Endothelial cell of umbilical vein (primary cell): Measurements from ENCODE around the gene PNPLA1. TPM values are rescaled to one million over a fixed set of nuclear protein-coding genes. Genes with fewer than 3 reads are reported as not detected.

Experiments
- BruUV-seq: library from RNA; stranded (reverse); fragments of 400-500 nt; replicated peaks from 2 replicates; lab custom pipeline; 2021; lab: Mats Ljungman, UMichigan
- CTCF ChIA-PET: fragments of 300-600, 350-600 bp; sonication (Branson Sonifier 250); formaldehyde crosslinking; loops from one replicate; lab custom pipeline; 2021; ENCODE audit warnings: antibody characterized with exemption, inconsistent platforms; lab: Charles Lee
- POLR2A ChIA-PET: fragments of 300-600, 350-600 bp; sonication (Branson Sonifier 250); formaldehyde crosslinking; loops from one replicate; lab custom pipeline; 2021; ENCODE audit warnings: antibody characterized with exemption, inconsistent platforms; lab: Charles Lee
- DNase-seq: peaks from one replicate; pipeline ENCODE4 v3.0.0-alpha.2; 2011; ENCODE audit warnings: low read depth, low spot score
- FAIRE-seq: peaks from 2 replicates; lab custom pipeline; 2011; peaks lifted over from hg19 to GRCh38; lab: Jason Lieb, UNC
- H2AFZ ChIP-seq: 2 replicates; pipeline ENCODE4 v1.6.0; 2012; ENCODE audit warnings: low read depth, low read length, control low read depth, inconsistent platforms
- H3K27ac ChIP-seq: 2 replicates; pipeline ENCODE4 v1.5.1; 2011; ENCODE audit warnings: low read depth, mild to moderate bottlenecking, control low read depth, low read length, moderate library complexity; ENCODE audit not compliant: insufficient read depth
- H3K27me3 ChIP-seq, 2 experiments: 2 replicates each; pipeline versions ENCODE4 v1.6.0 to v1.6.1; 2011; ENCODE audit warnings: low read length in 2 of 2, mixed read lengths in 1 of 2; ENCODE audit not compliant: control insufficient read depth in 2 of 2, insufficient read depth in 2 of 2
- H3K36me3 ChIP-seq, 2 experiments: 2 replicates in 1 of 2; 3 replicates in 1 of 2; pipeline ENCODE4 v1.5.1; 2011; ENCODE audit warnings: low read length in 2 of 2, mild to moderate bottlenecking in 1 of 2, moderate library complexity in 1 of 2; ENCODE audit not compliant: control insufficient read depth in 2 of 2, insufficient read depth in 2 of 2; ENCODE audit errors: extremely low read depth in 1 of 2
- H3K4me1 ChIP-seq: 3 replicates; pipeline ENCODE4 v1.5.1; 2011; ENCODE audit warnings: mild to moderate bottlenecking, low read length; ENCODE audit not compliant: control insufficient read depth, insufficient read depth; ENCODE audit errors: extremely low read depth
- H3K4me2 ChIP-seq: 2 replicates; pipeline ENCODE4 v1.6.1; 2011; ENCODE audit warnings: low read length, control low read depth, mixed read lengths; ENCODE audit not compliant: insufficient read depth
- H3K4me3 ChIP-seq, 3 experiments: fragments of 200-600 bp in 1 of 3; sonication (generic), shearing (Covaris generic) in 1 of 3; replicated peaks in 1 of 3; 2 replicates each; pipeline ENCODE4 v1.5.1; 2011 to 2016; ENCODE audit warnings: control low read depth in 3 of 3, low read length in 3 of 3, mild to moderate bottlenecking in 2 of 3, inconsistent platforms in 1 of 3, low read depth in 1 of 3, moderate library complexity in 1 of 3; ENCODE audit not compliant: insufficient read depth in 1 of 3
- H3K79me2 ChIP-seq: 2 replicates; pipeline ENCODE4 v1.6.0; 2012; ENCODE audit warnings: low read length, inconsistent platforms; ENCODE audit not compliant: control insufficient read depth, insufficient read depth
- H3K9ac ChIP-seq: replicated peaks from 2 replicates; pipeline ENCODE3; 2011; ENCODE audit warnings: low read length, control low read depth; ENCODE audit not compliant: insufficient read depth; ENCODE audit errors: extremely low read depth
- H3K9me1 ChIP-seq: replicated peaks from 3 replicates; pipeline ENCODE4 v1.6.0; 2011; ENCODE audit warnings: mild to moderate bottlenecking, low read length; ENCODE audit not compliant: control insufficient read depth, insufficient read depth; ENCODE audit errors: extremely low read depth
- H3K9me3 ChIP-seq: replicated peaks from 2 replicates; pipeline ENCODE4 v1.5.1; 2012; ENCODE audit warnings: low read length, inconsistent platforms; ENCODE audit not compliant: control insufficient read depth, insufficient read depth
- H4K20me1 ChIP-seq: replicated peaks from 2 replicates; pipeline ENCODE3; 2011; ENCODE audit warnings: mild to moderate bottlenecking, low read length; ENCODE audit not compliant: control insufficient read depth, insufficient read depth; ENCODE audit errors: extremely low read depth
- EZH2 ChIP-seq: IDR thresholded peaks from 2 replicates; pipeline ENCODE4 v1.6.1; 2012; ENCODE audit warnings: borderline replicate concordance, low read depth, mild to moderate bottlenecking, moderate library complexity, low read length, inconsistent platforms; ENCODE audit not compliant: severe bottlenecking
- FOS ChIP-seq: IDR thresholded peaks from 2 replicates; pipeline ENCODE4 v1.6.1; 2011; ENCODE audit warnings: mild to moderate bottlenecking, low read length, moderate library complexity, borderline replicate concordance; ENCODE audit not compliant: insufficient read depth
- GATA2 ChIP-seq: IDR thresholded peaks from 2 replicates; pipeline ENCODE4 v1.7.0; 2011; ENCODE audit warnings: low read depth, mild to moderate bottlenecking, moderate library complexity, mixed read lengths, low read length; ENCODE audit not compliant: insufficient read length, insufficient read depth
- JUN ChIP-seq: IDR thresholded peaks from 2 replicates; pipeline ENCODE4 v1.6.1; 2011; ENCODE audit warnings: borderline replicate concordance, low read depth; ENCODE audit not compliant: insufficient read length, insufficient read depth
- MAX ChIP-seq: IDR thresholded peaks from 2 replicates; pipeline ENCODE4 v1.6.1; 2011; ENCODE audit not compliant: insufficient read depth, insufficient read length
- MYC ChIP-seq: IDR thresholded peaks from one replicate; pipeline ENCODE4 v1.6.1; 2011; ENCODE audit warnings: mild to moderate bottlenecking, low read depth, low read length
- POLR2A ChIP-seq: IDR thresholded peaks from 2 replicates; pipeline ENCODE4 v1.6.1; 2012; ENCODE audit warnings: low read depth, mild to moderate bottlenecking, control low read depth, low read length
- POLR2AphosphoS5 ChIP-seq: IDR thresholded peaks from 2 replicates; pipeline ENCODE4 v1.6.1; 2012; ENCODE audit warnings: low read depth, mild to moderate bottlenecking, control low read depth, low read length, moderate library complexity; ENCODE audit not compliant: insufficient read depth
- dilution Hi-C: fragments of 300-500 bp; cut with MboI; formaldehyde crosslinking; loops from one replicate; pipeline ENCODE4 v1.15.0; 2019; ENCODE audit warnings: low sequenced_read_pairs; ENCODE audit not compliant: extremely low pct_ligation_motif_present
- intact Hi-C: fragments of 100-400 bp; cut with micrococcal nuclease; formaldehyde crosslinking; loops from one replicate; pipeline ENCODE4 v1.10.0; 2022
- polyA plus RNA-seq, 4 experiments: library from polyadenylated mRNA; depleted of rRNA in 3 of 4; stranded (reverse) in 3 of 4; unstranded in 1 of 4; fragments of >200 nt; gene quantifications; 2 replicates each; pipeline versions ENCODE4 v1.2.1 to v1.2.3, GENCODE V29; 2011 to 2012; ENCODE audit warnings: missing spikeins in 1 of 4
- total RNA-seq: library from RNA; stranded (reverse); gene quantifications from 2 replicates; pipeline ENCODE4 v1.2.3, GENCODE V29; 2021
- TF ChIP-seq, protein P1 (sequence below), 2 donors: IDR thresholded peaks; 1 replicate in 1 of 2; 2 replicates in 1 of 2; pipeline ENCODE4 v1.5.1; 2011; ENCODE audit warnings: low read length in 2 of 2, mild to moderate bottlenecking in 2 of 2, moderate library complexity in 2 of 2, control low read depth in 1 of 2, inconsistent platforms in 1 of 2, low read depth in 1 of 2; ENCODE audit not compliant: insufficient read depth in 1 of 2; ENCODE audit errors: extremely low read depth in 1 of 2

Gene PNPLA1
- total and polyA plus RNA-seq, 2 donors (not counting 3 experiments of a cell fraction or from before 2014, with no cell fraction given) = not detected

DNA sequence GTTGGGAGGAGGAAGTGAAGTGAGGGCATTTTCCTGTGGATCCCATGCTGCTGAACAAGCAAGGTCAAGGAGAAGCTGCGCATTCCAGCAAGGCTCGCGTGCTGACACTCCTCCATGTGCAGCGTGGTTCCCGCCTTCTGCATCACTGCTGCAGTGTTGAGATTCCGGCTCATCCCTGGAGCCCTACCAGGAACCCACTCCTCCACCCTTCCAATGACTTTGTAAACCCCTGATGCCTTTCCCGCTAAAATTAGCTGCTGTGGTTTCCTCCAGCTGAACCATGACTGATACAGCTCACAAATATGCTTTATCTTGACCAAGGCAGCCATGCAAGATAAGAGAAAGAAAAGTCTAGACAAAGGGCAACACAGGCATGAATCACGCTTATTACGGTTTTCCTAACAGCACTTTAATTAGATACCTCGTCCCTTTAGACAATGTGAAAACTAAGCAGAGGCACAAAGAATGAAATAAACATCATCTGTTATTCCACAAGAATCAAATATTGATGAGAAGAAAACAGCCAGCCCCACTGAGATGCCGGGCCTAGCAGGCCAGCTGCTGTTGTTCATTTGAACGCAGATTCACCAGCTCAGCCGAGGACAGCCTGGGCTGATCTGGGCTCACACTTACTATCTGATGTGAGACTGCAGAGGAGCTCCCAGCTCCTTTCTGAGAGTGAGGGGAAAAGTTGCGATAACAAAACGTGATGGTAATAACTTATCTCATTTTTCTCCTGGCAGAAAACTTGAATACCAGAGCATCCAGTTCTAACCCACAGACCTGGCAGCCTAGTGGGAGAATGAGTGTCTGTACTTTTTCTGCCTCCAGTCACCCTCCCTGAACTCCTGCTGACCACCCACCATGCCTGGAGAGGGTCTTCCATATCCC, 81.1 kb downstream of the PNPLA1 start:
- Histone ChIP-seq H2AFZ (no peak overlapping the region), H3K9ac (peak overlapping the region; percentile 91)

More for the DNA sequence above, 81.1 kb downstream of the PNPLA1 start:
- ChIA-PET CTCF (interaction anchor here (1.0 to 13.2 kb wide), 6 partner anchors 9 to 322 kb away, joined by 3 to 373 read pairs (median 14); no protein-coding TSS in a partner anchor), POLR2A (interaction anchor here (0.6 to 1.5 kb wide), 5 partner anchors 10 to 404 kb away, joined by 3 to 5 read pairs (median 3); partner anchors contain the start of gene MAPK14)
- Histone ChIP-seq H3K4me2 (peak overlapping the region; percentile 56), H4K20me1 (no peaks in the 10 kb centered on the region), H3K9me1 (no peaks in the 10 kb centered on the region), H3K79me2 (no peaks in the 10 kb centered on the region), H3K27me3 (peaks cover 0 to 15% of the 10 kb centered on the region in 2 experiments), H3K36me3 (no peaks in the 10 kb centered on the region), H3K27ac (peak overlapping the region; percentile 98), H3K9me3 (no peaks in the 10 kb centered on the region), H3K4me3 (no peak overlapping the region), H3K4me1 (peaks cover 31% of the 10 kb centered on the region)
- DNase-seq (peak; percentile 97), FAIRE-seq (peak; percentile 96)
- dilution Hi-C loops (no loop called here), intact Hi-C loops (loop anchor here (1.0 to 2.0 kb wide), 7 partner anchors 10 to 682 kb away; partner anchors contain the start of genes BRPF3 and MAPK14)
- TF ChIP-seq POLR2AphosphoS5 = peak; percentile 98
- TF ChIP-seq JUN = peak; percentile 91
- TF ChIP-seq MAX = peak; percentile 61
- TF ChIP-seq EZH2 = no peak
- TF ChIP-seq, protein P1, sequence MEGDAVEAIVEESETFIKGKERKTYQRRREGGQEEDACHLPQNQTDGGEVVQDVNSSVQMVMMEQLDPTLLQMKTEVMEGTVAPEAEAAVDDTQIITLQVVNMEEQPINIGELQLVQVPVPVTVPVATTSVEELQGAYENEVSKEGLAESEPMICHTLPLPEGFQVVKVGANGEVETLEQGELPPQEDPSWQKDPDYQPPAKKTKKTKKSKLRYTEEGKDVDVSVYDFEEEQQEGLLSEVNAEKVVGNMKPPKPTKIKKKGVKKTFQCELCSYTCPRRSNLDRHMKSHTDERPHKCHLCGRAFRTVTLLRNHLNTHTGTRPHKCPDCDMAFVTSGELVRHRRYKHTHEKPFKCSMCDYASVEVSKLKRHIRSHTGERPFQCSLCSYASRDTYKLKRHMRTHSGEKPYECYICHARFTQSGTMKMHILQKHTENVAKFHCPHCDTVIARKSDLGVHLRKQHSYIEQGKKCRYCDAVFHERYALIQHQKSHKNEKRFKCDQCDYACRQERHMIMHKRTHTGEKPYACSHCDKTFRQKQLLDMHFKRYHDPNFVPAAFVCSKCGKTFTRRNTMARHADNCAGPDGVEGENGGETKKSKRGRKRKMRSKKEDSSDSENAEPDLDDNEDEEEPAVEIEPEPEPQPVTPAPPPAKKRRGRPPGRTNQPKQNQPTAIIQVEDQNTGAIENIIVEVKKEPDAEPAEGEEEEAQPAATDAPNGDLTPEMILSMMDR (IDR thresholded peaks at IDR 0.05; ENCODE audit: extremely low read depth in 1 of 2, insufficient read depth in 1 of 2, low read depth in 1 of 2, low read length in 2 of 2) = no peak
- TF ChIP-seq MYC = peak; percentile 18
- TF ChIP-seq POLR2A = peak; percentile 84
- TF ChIP-seq FOS = peak; percentile 97
- TF ChIP-seq GATA2 = peak; percentile 99
- TSS peak; percentile 64 for BruUV-seq
